Measurements from ENCODE around the gene DNAJC27. TPM values are rescaled to one million over a fixed set of nuclear protein-coding genes. Genes with fewer than 3 reads are reported as not detected.

DNAJC27 gene
- total RNA-seq (2021; ENCODE audit: unreplicated experiment) (4.6 TPM), Bru-seq, nascent RNA (percentile 69 among the genes with signal in this experiment), BruChase-seq, experiment 1, labeled RNA remaining after a 6-hour chase (percentile 45 among the genes with signal in this experiment), BruChase-seq, experiment 2, labeled RNA remaining after a 2-hour chase (percentile 56 among the genes with signal in this experiment)
- 0.95 and 1.1 TPM in 2 replicates for polyA plus RNA-seq (2012)
- long read RNA-seq, partial matches to known transcripts = 0 of 3 reads
- long read RNA-seq, other reads (novel, unspliced or antisense) = 3 of 3 reads

GRCh38 chr2:24971536-24972314 is at the start of gene DNAJC27:
DNAJC27 (minus strand) TSS chr2:24971955; CDS start chr2:24971904, 51 bp downstream.
- intact Hi-C loops (cut with micrococcal nuclease) = no loop called here
- TF ChIP-seq, protein P1, sequence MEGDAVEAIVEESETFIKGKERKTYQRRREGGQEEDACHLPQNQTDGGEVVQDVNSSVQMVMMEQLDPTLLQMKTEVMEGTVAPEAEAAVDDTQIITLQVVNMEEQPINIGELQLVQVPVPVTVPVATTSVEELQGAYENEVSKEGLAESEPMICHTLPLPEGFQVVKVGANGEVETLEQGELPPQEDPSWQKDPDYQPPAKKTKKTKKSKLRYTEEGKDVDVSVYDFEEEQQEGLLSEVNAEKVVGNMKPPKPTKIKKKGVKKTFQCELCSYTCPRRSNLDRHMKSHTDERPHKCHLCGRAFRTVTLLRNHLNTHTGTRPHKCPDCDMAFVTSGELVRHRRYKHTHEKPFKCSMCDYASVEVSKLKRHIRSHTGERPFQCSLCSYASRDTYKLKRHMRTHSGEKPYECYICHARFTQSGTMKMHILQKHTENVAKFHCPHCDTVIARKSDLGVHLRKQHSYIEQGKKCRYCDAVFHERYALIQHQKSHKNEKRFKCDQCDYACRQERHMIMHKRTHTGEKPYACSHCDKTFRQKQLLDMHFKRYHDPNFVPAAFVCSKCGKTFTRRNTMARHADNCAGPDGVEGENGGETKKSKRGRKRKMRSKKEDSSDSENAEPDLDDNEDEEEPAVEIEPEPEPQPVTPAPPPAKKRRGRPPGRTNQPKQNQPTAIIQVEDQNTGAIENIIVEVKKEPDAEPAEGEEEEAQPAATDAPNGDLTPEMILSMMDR (IDR thresholded peaks at IDR 0.05 in 2 of 3, conservative IDR thresholded peaks at IDR 0.05 in 1 of 3; ENCODE audit: borderline replicate concordance in 1 of 3, insufficient read depth in 1 of 3, low read depth in 2 of 3, low read length in 2 of 3) = no peak
- peak; percentile 73 for TF ChIP-seq POLR2A (IDR thresholded peaks at IDR 0.05; ENCODE audit: borderline replicate concordance, extremely low read depth, insufficient read depth, insufficient read length)
- TF ChIP-seq SP1 (IDR thresholded peaks at IDR 0.05; ENCODE audit: low read depth) = peak; percentile 86
- no peak for TF ChIP-seq ELF1 (IDR thresholded peaks at IDR 0.05; ENCODE audit: borderline replicate concordance, low read depth)
- TF ChIP-seq ZFX (IDR thresholded peaks at IDR 0.05) = peak; percentile 78
- peak; percentile 95 for TF ChIP-seq POLR2AphosphoS5 (IDR thresholded peaks at IDR 0.05; ENCODE audit: low read depth, low read length)
- TF ChIP-seq TCF7L2 (IDR thresholded peaks at IDR 0.05; ENCODE audit: borderline replicate concordance, extremely low read depth, insufficient read depth, insufficient read length) = peak; percentile 82
- TF ChIP-seq, protein P2, sequence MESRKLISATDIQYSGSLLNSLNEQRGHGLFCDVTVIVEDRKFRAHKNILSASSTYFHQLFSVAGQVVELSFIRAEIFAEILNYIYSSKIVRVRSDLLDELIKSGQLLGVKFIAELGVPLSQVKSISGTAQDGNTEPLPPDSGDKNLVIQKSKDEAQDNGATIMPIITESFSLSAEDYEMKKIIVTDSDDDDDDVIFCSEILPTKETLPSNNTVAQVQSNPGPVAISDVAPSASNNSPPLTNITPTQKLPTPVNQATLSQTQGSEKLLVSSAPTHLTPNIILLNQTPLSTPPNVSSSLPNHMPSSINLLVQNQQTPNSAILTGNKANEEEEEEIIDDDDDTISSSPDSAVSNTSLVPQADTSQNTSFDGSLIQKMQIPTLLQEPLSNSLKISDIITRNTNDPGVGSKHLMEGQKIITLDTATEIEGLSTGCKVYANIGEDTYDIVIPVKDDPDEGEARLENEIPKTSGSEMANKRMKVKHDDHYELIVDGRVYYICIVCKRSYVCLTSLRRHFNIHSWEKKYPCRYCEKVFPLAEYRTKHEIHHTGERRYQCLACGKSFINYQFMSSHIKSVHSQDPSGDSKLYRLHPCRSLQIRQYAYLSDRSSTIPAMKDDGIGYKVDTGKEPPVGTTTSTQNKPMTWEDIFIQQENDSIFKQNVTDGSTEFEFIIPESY (IDR thresholded peaks at IDR 0.05; ENCODE audit: extremely low read depth, insufficient replicate concordance, low read length) = peak; percentile 97
- peak; percentile 86 for TF ChIP-seq SIN3A (IDR thresholded peaks at IDR 0.05; ENCODE audit: low read depth)
- TF ChIP-seq, protein P3, sequence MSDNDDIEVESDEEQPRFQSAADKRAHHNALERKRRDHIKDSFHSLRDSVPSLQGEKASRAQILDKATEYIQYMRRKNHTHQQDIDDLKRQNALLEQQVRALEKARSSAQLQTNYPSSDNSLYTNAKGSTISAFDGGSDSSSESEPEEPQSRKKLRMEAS (IDR thresholded peaks at IDR 0.05) = peak; percentile 92
- TF ChIP-seq SRF (IDR thresholded peaks at IDR 0.05; ENCODE audit: low read depth) = no peak
- no peak for TF ChIP-seq REST (IDR thresholded peaks at IDR 0.05; ENCODE audit: low read depth)
- TF ChIP-seq EGR1 (IDR thresholded peaks at IDR 0.05; ENCODE audit: low read depth) = peak; percentile 93
- TF ChIP-seq JUND (IDR thresholded peaks at IDR 0.05) = peak; percentile 61
- no peaks in the 10 kb centered on the region for H4K20me1 ChIP-seq (ENCODE audit: insufficient read depth)
- H3K9me3 ChIP-seq (ENCODE audit: control insufficient read depth in 1 of 2, insufficient read depth in 1 of 2, low read depth in 1 of 2, low read length in 2 of 2) = no peaks in the 10 kb centered on the region
- ChIA-PET POLR2A (no interaction called here), RAD21 (ENCODE audit: low non-redundant PET in 1 of 2, low total read pairs in 2 of 2, uncharacterized antibody in 2 of 2, unreplicated experiment in 2 of 2) (interaction anchor here in 1 of 2 experiments (2.6 kb wide), 1 partner anchor 158 kb away, joined by 7 read pairs; no protein-coding TSS in a partner anchor), CTCF (interaction anchor here (1.5 to 2.1 kb wide), 2 partner anchors 157 to 562 kb away, joined by 4 to 21 read pairs; no protein-coding TSS in a partner anchor)
- no TSS peak for BruUV-seq (replicated peaks)
- peak within 1 kb of the TSS; percentile 86 for H3K9ac ChIP-seq (ENCODE audit: low read length)
- no peaks in the 10 kb centered on the region for H3K27me3 ChIP-seq (ENCODE audit: insufficient read depth, low read length)
- H3K4me1 ChIP-seq (ENCODE audit: control insufficient read depth in 1 of 2, insufficient read depth in 2 of 2, low read length in 2 of 2) = peaks cover 5 to 11% of the 10 kb centered on the region in 2 experiments
- H3K9me2 ChIP-seq (ENCODE audit: insufficient read depth) = no peaks in the 10 kb centered on the region
- peak; percentile 93 for ATAC-seq
- H3K27ac ChIP-seq (ENCODE audit: low read depth, low read length) = peak within 1 kb of the TSS; percentile 85
- H3K79me2 ChIP-seq (ENCODE audit: insufficient read depth, low read length) = peaks cover 16% of the 10 kb centered on the region
- H2AFZ ChIP-seq (ENCODE audit: low read depth, low read length, poor library complexity, severe bottlenecking) = peak within 1 kb of the TSS; percentile 49
- H3K4me2 ChIP-seq (ENCODE audit: low read length) = peak within 1 kb of the TSS; percentile 84
- peak; percentile 94 for DNase-seq (ENCODE audit: low read depth, low spot score)
- no peaks in the 10 kb centered on the region for H3K36me3 ChIP-seq (ENCODE audit: control insufficient read depth in 1 of 2, insufficient read depth in 2 of 2, low read length in 2 of 2)
- H3K4me3 ChIP-seq (replicated peaks in 1 of 2; ENCODE audit: low read depth in 1 of 2, low read length in 2 of 2) = peak within 1 kb of the TSS; percentile 77 to 81

Measured in HCT116 (cell line).